Measurements from ENCODE around the gene B3GNT8.
"Not testable (repeated sequence)": the region's sequence is repeated elsewhere in the genome, so short reads cannot be mapped to it uniquely, and the experiment has no call there.

Gene B3GNT8

DNA sequence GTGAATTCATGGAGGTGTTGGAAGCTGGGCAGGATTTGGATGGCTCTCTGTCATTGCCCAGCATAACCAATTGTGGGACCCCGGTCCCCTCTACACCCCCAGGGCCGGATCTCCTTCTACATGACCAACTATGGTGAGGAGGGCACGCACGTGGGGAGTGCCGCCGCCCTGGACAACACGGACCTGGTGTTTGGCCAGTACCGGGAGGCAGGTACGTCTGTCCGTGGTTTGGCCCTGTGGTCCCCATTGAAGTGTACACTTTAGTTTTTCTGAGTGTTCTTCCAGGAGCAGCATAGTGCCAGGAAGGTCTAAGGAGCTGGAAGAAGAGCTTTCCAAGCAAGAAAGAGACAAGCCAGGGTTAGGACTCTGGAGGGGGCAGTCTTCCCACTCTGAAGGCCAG lies 13.2 kb downstream of the B3GNT8 start:
- DNase-seq (ENCODE audit: low read depth): no peak

DNA sequence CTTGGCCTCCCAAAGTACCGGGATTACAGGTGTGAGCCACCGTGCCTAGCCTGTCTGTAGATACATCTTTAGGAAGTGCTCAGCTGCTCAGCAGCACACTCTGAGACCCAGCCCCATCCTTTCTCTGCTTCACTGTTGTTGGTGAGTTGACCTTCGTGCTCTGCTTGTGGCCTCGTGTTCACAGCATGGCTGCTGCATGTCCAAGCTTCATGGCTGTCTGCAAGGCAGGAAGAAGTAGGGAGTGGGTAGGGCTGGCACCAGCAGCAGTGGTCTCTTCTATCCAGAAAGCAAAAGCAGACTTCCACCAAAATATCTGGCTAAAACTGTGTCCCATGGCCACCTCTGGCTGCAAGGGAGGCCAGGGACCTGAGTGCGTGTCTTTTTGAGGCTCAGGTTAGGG lies 14.2 kb downstream of the B3GNT8 start:
- DNase-seq (ENCODE audit: low read depth): no peak

DNA sequence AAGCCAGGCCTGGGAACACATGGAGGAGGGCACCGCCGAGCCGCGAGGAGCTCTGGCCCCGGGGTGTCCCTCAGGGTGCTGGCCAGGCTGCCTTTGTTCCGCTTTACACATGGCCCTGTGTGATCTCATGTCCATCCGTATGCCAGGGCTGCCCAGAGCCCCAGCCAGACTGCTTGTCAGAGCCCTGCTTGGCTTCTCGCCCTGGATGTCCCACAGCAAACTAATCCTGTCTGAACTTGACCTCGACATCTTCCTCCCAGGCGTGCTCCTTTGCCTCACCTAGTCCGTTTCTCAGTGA lies 15.3 kb downstream of the B3GNT8 start:
- no peak for DNase-seq (ENCODE audit: low read depth)

DNA sequence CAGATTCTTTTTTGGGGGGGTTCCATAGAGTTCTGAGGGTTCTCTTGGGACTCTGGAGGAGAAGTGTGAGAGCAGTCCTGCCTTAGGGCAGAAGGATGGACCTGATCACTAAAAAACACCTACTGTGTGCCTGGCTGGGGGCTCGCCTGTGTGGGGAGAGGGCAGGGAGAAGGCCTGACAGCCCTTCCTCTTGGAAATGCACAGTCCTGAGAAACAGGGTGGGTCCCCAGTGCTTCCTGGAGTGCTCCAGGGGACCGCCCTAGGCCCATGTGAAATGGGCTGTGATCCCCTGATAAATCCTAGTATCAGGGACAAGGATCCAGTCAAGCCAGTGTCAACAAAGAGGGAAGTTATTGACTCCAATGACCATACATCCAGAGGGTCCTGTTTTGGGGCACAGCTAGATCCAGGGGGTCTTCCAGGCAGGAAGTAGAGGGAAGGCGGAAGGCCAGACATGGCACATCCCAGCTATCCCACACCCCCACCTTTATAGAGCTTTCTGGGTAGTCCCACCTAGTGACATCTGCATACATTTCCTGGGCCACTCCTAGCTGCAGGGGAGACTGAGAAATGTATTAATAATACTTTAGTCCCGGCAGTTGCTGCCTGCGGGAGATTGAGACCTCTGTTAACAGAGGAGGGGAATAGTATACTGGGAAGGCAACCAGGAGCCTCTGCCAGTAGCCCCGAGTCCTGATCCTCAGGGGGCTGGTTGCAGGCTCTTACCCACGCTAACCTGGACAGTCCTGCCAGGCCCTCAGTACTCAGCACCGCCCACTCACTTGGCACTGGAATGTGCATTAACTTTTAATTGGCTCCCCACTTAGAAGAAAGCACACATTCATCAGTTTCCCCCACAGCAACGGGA lies 15.8 kb downstream of the B3GNT8 start:
- DNase-seq (ENCODE audit: low read depth): no peak

DNA sequence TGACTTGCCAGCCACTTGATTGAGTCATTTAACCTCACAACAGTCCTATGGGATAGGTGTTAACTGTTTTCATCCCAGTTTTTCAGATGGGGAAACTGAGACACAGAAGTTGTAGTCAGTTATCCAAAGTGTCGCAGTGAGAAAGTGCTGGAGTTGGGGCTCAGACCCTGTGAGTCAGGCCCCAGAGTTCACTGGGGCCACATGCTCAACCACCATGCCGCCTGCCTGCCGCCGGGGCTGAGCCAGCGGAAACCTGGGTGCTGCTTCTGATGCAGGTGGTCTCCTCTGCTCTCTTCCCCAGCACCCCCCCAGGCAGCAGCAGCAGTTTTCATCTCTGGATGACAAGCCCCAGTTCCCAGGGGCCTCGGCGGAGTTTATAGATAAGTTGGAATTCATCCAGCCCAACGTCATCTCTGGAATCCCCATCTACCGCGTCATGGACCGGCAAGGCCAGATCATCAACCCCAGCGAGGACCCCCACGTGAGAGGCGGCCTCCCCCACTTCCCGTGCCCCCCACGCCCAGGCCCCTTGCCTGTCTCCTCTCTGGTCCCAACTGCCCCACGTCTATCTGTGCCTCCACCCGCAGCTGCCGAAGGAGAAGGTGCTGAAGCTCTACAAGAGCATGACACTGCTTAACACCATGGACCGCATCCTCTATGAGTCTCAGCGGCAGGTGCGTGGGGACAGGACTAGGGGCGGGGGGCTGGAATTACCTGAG lies 16.7 kb downstream of the B3GNT8 start:
- no peak for DNase-seq (ENCODE audit: low read depth)

DNA sequence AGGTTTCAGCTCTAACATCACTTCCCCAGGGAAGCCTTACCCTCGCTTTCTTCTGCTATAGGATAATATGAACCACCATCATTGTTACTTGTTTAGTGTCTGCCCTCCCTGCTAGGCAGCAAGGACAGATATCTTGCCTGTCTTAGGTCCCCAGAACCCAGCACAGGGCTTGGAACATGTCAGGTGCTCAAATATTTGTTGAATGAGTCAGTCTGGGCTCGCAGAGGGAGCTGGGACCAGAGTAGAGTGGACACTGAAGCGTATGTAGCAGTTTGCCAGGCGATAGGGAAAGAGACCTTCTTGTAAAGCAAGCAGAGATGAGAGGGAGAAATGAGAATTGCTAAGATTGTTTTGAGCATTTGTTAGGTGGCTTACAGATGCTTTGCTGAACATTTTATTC lies 17.9 kb downstream of the B3GNT8 start:
- no peak for DNase-seq (ENCODE audit: low read depth)

DNA sequence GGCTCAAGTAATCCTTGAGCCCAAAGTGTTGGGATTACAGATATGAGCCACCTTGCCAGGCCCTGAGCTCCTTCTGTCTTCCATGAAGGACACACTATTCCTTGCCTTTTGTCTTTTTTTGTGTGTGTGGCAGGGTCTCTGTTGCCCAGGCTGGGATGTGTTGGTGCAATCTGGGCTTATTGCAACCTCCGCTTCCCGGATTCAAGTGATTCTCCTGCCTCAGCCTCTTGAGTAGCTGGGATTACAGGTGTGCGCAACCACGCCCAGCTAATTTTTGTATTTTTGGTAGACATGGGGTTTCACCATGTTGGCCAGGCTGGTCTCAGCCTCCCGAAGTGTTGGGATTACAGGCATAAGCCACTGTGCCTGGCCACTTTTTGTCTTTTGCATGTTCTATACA lies 18.3 kb downstream of the B3GNT8 start:
- not testable (repeated sequence) for DNase-seq (ENCODE audit: low read depth)

DNA sequence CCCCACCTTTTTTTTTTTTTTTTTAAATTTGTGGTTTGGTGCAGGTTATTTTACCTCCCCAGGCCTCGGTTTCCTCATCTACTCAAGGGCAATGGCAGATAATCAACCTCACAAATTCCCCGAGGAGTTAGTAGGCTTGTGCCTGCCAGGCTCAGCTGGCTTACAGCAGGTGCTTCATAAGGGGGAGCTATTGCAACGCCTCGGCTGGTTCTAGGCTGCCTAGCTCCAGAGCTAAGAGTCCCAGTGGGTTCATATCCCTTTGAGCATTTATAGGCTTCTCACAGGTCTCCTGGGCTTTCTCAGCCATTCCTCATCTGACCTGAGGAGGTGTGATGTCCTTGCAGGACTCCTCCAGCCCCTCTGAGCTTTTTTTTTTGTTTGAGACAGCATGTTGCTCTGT lies 18.9 kb downstream of the B3GNT8 start:
- DNase-seq (ENCODE audit: low read depth): no peak

DNA sequence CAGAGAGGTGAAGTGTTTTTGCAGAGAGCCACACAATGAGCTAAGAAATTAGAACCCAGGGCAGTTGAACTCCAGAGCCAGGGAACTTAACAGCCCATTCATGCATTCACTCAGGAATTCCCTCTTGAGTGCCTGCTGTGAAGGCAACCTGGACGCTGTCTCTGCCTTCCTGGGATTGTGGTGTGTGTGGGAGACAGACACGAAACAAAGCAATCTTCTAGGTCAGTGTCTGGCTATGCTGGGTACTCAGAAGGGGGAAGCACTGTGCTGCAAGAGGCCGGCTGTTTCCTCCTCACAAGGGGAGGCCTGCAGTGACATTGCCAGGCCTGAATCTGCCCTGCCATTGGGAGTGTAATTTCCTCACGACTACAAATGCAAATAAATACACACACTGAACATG lies 19.9 kb downstream of the B3GNT8 start:
- DNase-seq (ENCODE audit: low read depth): no peak

DNA sequence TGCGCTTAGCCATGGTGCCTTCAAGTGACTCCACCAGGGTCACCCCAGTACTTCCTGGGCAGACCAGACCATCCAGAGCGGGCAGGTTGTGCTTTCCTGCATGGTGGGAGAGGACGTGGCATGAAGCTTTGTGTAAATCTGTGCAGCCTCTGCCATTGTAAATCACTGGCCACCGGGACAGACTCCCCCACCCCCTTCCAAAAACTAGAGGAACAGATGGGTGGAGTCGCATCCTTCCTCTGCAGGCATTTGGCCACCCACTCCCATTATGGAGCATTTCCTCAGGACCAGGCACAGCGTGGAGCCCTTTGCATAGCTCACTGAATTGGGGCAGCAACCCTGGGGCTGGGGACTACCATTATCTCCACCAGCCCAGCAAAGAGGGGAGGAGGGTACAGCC lies 21.4 kb downstream of the B3GNT8 start:
- no peak for DNase-seq (ENCODE audit: low read depth)

DNA sequence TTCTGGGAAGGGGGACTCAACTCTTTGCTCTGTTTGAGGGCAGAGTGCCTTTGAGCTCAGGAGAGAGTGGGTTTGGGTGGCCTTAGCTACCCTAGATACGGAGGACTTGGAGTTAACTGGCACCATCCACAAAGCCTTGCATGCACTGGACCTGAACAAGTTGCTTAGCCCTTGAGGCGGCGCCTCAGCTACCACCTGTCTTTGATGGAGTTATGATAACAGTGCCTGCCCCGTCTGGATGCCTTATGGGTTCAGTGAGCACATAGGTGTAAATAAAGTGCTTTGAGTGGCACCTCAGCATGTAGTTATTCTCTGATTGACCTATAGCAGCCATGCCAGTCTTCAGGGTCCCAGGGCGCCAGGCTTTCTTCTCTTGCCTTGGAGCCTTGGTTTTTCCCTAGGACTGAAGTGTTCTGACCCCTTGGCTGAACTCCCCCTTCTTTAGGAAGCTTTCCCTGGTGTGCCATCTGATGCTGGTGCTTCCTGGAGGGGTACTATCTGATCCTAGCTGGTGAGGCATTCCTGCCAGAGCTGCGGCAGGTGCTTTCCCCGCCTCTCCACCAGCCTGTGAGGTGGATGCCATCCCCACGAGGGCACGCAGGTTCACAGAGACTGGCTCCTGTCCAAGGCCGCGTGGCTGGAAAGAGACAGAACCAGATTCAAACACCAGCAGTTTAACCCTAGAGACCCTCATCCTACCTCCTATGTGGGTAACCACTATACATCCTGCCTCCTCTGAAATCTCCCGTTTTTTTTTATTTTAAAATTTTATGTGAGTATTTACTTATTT lies 23.8 kb downstream of the B3GNT8 start:
- DNase-seq (ENCODE audit: low read depth): no peak

DNA sequence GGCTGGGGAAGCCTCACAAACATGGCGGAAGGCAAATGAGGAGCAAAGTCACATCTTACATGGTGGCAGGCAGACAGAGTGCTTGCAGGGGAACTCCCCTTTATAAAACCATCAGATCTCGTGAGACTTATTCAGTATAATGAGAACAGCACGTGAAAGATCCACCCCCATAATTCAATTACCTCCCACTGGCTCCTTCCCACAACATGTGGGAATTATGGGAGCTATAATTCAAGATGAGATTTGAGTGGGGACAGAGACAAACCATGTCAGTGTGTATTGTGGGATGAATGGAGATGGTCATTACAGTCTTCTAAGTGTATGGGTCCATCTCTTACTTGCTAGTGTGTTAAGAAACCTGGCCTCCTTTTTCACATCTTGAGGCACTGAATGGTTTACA lies 25.2 kb downstream of the B3GNT8 start:
- no peak for DNase-seq (ENCODE audit: low read depth)

DNA sequence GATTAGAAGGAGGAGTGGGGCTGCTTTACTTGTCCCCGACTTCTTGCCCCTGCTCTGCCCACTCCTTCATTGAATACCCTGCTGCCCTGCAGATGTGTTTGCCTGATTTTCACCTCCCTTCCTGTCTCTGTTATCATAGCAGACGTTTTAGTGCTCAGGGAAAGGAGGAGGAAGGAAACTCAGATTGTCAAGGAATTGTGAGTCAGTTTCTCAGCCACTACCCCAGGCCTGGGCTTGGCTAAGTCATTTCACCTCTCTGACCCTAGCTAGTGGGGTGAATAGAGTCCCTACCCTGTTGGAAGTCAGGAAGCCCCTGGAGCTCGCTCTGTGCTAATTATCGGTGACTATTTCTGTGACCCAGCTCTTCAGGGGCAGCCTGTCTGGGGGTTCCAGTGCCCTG lies 25.7 kb downstream of the B3GNT8 start:
- no peak for DNase-seq (ENCODE audit: low read depth)

DNA sequence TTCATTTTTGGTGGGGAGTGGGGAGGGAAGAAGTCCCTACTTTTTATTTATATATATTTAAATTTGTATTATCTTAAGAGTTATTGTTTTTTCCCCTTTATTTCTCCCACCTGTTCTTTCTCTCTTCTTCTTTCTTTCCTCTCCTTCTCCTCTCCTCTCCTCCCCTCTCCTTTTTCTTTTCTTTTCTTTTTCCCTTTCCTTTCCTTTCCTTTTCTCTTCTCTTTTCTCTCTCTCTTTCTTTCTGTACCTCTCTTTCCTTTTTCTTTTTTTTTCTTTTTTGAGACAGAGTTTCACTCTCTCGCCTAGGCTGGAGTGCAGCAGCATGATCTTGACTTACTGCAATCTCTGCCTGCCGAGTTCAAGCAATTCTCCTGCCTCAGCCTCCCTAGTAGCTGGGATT lies 27.6 kb downstream of the B3GNT8 start:
- no peak for DNase-seq (ENCODE audit: low read depth)

DNA sequence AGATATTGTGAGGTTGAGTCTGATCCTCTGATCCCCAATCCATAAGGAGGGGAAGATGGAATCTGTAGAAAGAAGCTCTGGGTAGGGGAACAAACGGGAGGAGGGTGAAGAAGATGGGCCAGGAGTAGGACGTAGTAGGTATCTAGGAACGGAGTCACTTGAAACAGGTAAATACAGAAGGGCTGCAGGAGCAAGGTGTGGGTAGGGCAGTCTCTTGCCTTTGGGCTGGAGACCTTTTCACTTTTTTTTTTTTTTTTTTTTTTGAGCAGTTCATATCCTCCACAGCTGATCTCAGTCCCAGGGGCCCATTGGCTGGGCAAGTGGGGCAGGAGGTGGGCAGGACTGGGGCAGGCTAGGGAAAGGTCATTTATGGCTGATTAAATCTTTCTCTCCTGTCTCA lies 28.1 kb downstream of the B3GNT8 start:
- DNase-seq (ENCODE audit: low read depth): no peak

DNA sequence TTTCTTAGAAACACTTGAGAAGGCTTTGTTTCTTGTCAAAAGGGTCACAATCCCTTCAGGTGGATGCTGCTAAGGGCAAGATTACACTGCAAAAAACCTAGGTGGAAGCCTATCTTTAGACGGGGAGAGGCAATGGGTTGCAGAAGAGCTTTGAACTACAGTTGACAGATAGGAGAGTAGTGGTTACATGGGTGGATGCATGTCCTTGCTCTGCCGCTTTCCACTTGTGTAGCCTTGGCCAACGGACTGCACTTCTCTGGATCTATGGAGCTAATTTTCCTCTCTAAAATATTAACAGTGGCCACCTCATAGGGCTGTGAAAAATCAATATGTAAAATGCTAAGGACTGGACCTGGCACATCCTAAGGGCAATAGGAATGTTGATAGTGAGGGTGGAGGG lies 28.6 kb downstream of the B3GNT8 start:
- no peak for DNase-seq (ENCODE audit: low read depth)

DNA sequence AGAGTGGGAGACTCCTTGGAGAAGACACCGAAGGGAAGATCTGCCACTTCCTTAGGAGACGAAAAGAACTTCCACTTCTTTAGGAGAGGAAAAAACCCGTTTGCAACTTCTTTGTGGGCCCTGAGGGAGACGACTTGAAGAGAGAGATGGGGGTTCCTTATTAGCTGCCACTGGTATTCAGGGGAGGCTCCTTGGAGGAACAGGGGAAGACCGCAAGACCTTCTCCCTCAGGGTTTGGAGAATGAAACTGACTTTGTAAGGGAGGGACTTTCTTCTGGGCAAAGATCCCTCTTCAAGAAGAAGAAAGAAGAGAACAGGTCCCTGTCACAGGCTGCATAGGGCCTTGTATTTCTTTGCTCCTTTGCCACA lies 29.1 kb downstream of the B3GNT8 start:
- DNase-seq (ENCODE audit: low read depth): no peak

DNA sequence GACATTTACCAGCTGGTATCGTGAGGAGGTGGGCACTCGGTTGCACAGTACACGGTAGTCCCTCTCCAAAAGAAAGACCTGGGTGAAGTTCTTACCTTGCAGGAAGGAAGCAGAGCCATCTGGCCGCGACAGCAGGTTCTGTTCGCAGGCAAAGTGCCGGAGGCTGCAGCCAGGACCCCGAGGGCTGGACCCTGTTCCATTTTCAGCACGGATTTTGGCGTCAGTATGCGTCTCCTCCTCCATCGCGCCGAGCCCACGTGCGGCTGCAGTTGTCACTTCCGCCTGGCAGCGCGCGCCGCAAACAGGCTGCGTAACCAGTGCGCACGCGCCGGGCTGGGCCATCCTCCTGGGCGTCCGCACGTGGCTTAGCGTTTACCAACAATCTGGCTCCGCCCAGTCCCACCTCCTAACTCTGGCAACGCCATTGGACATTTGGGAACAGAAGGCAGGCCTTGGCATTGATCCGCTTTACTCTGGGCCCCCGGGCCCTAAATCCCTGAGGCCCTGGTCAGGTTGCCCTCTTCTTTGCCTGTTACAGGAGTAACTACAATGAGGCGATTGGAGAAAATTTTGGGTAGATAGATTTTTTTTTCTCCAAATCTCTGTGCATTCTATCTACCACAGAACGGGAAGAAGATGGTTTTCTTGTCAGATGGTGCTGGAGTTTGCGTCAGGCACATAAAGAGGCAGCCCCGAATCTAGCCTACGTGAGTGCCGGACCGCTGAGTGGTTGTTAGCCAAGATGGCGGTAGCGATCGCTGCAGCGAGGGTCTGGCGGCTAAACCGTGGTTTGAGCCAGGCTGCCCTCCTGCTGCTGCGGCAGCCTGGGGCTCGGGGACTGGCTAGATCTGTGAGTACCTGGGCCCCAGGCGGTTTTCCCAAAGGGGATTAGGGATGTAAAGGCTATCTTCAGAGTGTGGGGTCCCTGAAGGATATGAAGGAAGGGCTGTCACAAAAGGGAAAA lies 29.8 kb downstream of the B3GNT8 start, which contains the start of the genes BCKDHA and EXOSC5:
Gene BCKDHA (plus strand): TSS at position 733 of the 964 bp plus-strand sequence. CDS start 10 bp downstream, at position 743.
Gene EXOSC5 (minus strand): TSS at position 274 of the 964 bp plus-strand sequence. CDS start 31 bp downstream, at position 243.
- DNase-seq (ENCODE audit: low read depth): peak; percentile 100

DNA sequence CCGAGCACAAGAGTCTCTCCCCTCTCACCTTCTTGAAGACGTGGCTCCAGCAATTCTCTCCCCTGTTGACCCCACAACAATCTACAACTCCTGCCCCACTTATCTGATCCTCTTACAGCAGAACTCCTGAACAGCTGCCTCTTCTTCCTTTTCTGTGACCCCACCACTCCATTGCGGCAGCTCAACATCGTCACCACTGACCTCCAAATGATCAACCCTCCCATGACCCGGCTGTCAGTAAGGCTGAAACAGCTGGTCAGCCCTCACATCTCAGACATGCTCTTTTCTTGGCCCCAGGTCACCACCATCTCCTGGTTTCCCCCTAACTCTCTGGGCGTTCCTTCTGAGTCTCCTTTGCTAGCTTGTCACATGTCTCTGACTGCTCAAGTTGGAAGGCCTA lies 31.8 kb downstream of the B3GNT8 start:
- DNase-seq (ENCODE audit: low read depth): no peak

DNA sequence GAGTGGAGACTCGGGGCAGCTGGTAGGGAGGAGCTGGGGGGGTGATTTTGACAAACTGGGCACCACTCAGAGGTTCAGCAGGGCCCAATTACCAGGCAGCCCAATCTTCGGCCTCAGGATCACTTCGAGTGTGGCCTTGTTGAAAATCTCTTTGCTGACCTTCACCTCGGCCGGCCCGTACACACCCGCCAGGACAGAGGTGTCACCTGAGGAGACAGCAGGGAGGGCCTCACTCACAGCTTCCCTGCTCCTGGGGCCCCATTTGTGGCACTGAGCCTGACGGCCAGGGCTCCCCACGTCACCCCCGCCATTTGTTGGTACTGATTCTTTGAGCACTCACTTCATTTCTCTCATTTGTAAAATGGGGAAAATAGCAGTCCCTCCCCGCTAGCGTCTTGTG lies 34.4 kb downstream of the B3GNT8 start:
- no peak for DNase-seq (ENCODE audit: low read depth)

DNA sequence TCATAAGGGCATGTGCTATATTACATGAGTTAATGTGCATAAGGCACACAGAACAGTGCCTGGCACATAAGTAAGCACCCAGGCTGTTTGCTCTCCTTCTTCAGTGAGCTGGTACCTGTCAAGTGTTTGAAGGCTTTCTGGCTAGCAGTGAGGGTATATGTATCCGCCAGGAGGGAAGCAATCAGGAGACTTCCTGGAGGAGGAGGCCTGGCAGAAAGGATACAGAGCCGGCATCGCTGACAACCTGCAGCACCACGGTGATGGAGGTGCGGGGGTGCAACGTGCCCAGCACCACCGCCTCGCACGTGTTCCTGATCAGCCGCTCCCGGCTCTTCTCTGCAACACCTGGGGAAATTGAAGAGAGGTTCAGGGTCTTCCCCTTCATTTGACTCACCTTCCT lies 35.6 kb downstream of the B3GNT8 start:
- DNase-seq (ENCODE audit: low read depth): no peak

DNA sequence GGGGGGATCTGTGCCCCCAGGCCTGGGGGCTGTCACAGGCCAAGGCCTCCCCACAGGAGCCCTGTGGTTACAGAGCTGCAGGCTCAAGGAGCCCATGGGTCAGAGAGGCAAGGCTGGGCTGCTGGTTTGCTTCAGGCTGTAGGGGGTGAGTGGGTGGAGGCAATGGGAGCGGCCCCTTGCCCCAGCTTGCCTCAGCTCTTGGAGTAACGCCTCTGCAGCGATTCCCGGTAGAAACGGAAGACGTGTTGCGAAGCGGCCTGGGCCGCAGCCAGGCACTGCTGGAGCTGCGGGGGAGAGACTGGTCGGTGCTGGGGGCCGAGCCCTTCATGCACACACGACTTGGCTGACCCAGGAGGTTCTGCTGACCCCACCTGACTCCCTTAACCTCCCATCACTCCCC lies 40.7 kb downstream of the B3GNT8 start:
- no peak for DNase-seq (ENCODE audit: low read depth)

All from GM04504 (cell line).